Sigmoid colon (tissue), 4 donors: Measurements from ENCODE around the gene HAND2.

Experiments
- POLR2A ChIP-seq, 2 donors: fragments of 450-650 bp; IDR thresholded peaks; one replicate each; pipeline ENCODE4 v1.6.1; 2016; ENCODE audit warnings: antibody characterized with exemption in 2 of 2, mild to moderate bottlenecking in 2 of 2, moderate library complexity in 2 of 2
- POLR2AphosphoS5 ChIP-seq, 4 donors: sonication (generic); formaldehyde crosslinking; IDR thresholded peaks; one replicate each; pipeline ENCODE4 v1.6.1; 2017; ENCODE audit warnings: antibody characterized with exemption in 4 of 4
- TF ChIP-seq, protein P1 (sequence below), 4 experiments: fragments of 450-650 bp in 3 of 4; fragments of 200-600 bp in 1 of 4; IDR thresholded peaks; one replicate each; pipeline ENCODE4 v1.5.1; 2016 to 2019; ENCODE audit warnings: antibody characterized with exemption in 4 of 4, mild to moderate bottlenecking in 3 of 4, moderate library complexity in 2 of 4

DNA sequence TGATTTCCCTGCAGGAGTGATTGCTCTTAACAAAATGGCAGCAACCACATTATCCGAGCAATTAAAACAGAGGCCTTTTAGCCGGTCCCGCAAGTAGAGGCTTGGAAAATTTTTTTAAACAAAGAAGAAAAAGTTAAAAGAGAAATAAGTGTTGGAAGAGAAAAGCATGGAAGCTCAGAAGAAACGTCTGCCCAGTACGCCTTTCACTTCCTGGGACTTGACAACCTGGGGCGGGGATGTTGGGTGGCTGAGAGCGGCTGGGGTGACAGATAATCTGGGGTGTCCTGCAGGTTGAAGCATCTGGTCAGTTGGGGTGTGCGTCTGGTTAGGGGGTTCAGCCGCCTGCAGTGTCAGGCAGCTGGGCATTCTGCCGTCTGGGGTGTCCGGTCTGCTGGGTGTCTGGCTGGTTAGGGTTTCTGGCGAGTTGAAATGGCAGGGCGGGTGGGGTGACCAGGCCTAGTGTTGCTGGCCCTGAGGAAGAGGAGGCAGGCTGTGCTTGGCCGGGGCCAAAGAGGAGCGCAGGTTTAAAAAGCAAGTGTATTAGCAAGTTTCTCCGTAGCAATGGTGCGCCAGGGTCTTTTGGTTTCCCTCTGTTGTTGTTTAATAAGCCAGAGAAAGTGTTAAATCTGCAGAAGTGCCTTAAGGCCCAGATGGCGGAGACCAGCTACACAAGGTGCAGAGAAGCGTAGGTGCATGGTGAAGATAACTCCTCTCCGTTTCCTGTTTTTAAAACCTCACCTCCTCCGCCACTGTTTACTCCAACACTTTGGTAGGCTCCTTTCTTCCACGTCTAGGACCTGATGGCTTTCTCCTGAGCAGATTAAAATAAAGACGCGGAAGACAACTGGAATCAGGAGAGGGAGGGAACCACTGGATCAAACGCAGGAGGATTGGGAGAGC lies 5.6 kb downstream of the HAND2 start:
- TF ChIP-seq, protein P1, sequence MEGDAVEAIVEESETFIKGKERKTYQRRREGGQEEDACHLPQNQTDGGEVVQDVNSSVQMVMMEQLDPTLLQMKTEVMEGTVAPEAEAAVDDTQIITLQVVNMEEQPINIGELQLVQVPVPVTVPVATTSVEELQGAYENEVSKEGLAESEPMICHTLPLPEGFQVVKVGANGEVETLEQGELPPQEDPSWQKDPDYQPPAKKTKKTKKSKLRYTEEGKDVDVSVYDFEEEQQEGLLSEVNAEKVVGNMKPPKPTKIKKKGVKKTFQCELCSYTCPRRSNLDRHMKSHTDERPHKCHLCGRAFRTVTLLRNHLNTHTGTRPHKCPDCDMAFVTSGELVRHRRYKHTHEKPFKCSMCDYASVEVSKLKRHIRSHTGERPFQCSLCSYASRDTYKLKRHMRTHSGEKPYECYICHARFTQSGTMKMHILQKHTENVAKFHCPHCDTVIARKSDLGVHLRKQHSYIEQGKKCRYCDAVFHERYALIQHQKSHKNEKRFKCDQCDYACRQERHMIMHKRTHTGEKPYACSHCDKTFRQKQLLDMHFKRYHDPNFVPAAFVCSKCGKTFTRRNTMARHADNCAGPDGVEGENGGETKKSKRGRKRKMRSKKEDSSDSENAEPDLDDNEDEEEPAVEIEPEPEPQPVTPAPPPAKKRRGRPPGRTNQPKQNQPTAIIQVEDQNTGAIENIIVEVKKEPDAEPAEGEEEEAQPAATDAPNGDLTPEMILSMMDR (IDR thresholded peaks at IDR 0.05) = no peak
- TF ChIP-seq POLR2A (IDR thresholded peaks at IDR 0.05) (no peak), POLR2AphosphoS5 (IDR thresholded peaks at IDR 0.05) (peak in 3 of 4 donors; percentile 5 to 28 (median 7))
